Vagina (tissue), 2 donors: ENCODE measurements around the gene PMM2.

Experiments
- POLR2A ChIP-seq, 2 donors: fragments of 450-650 bp; IDR thresholded peaks; one replicate each; pipeline ENCODE4 v1.6.1; 2017; ENCODE audit warnings: antibody characterized with exemption in 2 of 2, mild to moderate bottlenecking in 2 of 2, moderate library complexity in 2 of 2
- TF ChIP-seq, protein P1 (sequence below), 3 experiments: fragments of 450-650 bp in 2 of 3; fragments of 200-600 bp in 1 of 3; sonication (generic) in 1 of 3; IDR thresholded peaks; one replicate each; pipeline ENCODE4 v1.5.1; 2017 to 2019; ENCODE audit warnings: antibody characterized with exemption in 3 of 3, mild to moderate bottlenecking in 2 of 3, moderate library complexity in 2 of 3

DNA sequence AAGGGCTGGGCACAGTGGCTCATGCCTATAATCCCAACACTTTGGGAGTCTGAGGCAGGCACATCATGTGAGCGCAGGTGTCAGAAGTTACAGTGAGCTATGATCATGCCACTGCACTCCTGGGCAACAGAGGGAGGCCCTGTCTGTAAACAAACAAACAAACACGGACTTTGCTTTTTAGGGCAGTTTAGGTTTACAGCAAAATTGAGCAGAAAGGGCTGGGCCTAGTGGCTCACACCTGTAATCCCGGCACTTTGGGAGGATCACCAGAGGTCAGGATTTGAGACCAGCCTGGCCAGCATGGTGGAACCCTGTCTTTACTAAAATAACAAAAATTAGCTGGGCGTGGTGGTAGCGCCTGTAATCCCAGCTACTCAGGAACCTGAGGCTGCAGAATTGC is 74.4 kb downstream of the PMM2 start:
- TF ChIP-seq, protein P1, sequence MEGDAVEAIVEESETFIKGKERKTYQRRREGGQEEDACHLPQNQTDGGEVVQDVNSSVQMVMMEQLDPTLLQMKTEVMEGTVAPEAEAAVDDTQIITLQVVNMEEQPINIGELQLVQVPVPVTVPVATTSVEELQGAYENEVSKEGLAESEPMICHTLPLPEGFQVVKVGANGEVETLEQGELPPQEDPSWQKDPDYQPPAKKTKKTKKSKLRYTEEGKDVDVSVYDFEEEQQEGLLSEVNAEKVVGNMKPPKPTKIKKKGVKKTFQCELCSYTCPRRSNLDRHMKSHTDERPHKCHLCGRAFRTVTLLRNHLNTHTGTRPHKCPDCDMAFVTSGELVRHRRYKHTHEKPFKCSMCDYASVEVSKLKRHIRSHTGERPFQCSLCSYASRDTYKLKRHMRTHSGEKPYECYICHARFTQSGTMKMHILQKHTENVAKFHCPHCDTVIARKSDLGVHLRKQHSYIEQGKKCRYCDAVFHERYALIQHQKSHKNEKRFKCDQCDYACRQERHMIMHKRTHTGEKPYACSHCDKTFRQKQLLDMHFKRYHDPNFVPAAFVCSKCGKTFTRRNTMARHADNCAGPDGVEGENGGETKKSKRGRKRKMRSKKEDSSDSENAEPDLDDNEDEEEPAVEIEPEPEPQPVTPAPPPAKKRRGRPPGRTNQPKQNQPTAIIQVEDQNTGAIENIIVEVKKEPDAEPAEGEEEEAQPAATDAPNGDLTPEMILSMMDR (IDR thresholded peaks at IDR 0.05), result no peak
- no peak for TF ChIP-seq POLR2A (IDR thresholded peaks at IDR 0.05)
